Heart left ventricle (tissue), 16 donors: ENCODE results near the gene HELZ2. TPM values are rescaled to one million over a fixed set of nuclear protein-coding genes. Genes with fewer than 3 reads are reported as not detected.

Experiments used
- ATAC-seq, 4 donors: fragments of 200-7000 bp; cut with Tn5 transposase; one replicate each; pipeline ENCODE4 v1.9.1; 2020 to 2022; ENCODE audit warnings: moderate library complexity in 4 of 4, mild to moderate bottlenecking in 3 of 4, moderate number of reproducible peaks in 1 of 4
- DNase-seq, 5 donors: peaks; one replicate each; pipeline ENCODE4 v3.0.0-alpha.2; 2020
- H3K27ac ChIP-seq, 12 donors: fragments of 200-600 bp; sonication (generic) in 4 of 12; one replicate each; pipeline versions ENCODE4 v1.5.0 to v1.8.0; 2016 to 2022; ENCODE audit warnings: mild to moderate bottlenecking in 2 of 12
- H3K27me3 ChIP-seq, 9 donors: fragments of 200-600 bp; sonication (generic) in 2 of 9; one replicate each; pipeline versions ENCODE4 v1.5.1 to v1.8.0; 2016 to 2022; ENCODE audit warnings: mild to moderate bottlenecking in 3 of 9
- H3K36me3 ChIP-seq, 9 donors: fragments of 200-600 bp; sonication (generic) in 2 of 9; one replicate each; pipeline versions ENCODE4 v1.5.0 to v1.8.0; 2018 to 2022; ENCODE audit warnings: mild to moderate bottlenecking in 2 of 9
- H3K4me1 ChIP-seq, 12 donors: fragments of 200-600 bp; sonication (generic) in 4 of 12; one replicate each; pipeline versions ENCODE4 v1.5.0 to v1.8.0; 2016 to 2022; ENCODE audit warnings: mild to moderate bottlenecking in 3 of 12
- H3K4me3 ChIP-seq, 12 donors: fragments of 200-600 bp; sonication (generic) in 4 of 12; one replicate each; pipeline versions ENCODE4 v1.5.0 to v1.8.0; 2017 to 2022; ENCODE audit warnings: mild to moderate bottlenecking in 9 of 12, moderate library complexity in 4 of 12
- H3K9me3 ChIP-seq, 12 donors: fragments of 200-600 bp; sonication (generic) in 4 of 12; one replicate each; pipeline versions ENCODE4 v1.5.0 to v1.8.0; 2016 to 2022; ENCODE audit warnings: mild to moderate bottlenecking in 1 of 12
- POLR2A ChIP-seq, 2 donors: fragments of 450-650 bp; IDR thresholded peaks; one replicate each; pipeline ENCODE4 v1.6.1; 2017; ENCODE audit warnings: antibody characterized with exemption in 2 of 2, mild to moderate bottlenecking in 2 of 2, moderate library complexity in 2 of 2
- WGBS, 4 donors: extraction: QIAGEN DNeasy Blood & Tissue Kit in 2 of 4; methylation state at CpG; one replicate each; pipeline versions ENCODE4 v1.1.5 to v1.1.7; 2013 to 2018; 5-methylcytosine and 5-hydroxymethylcytosine counted together
- intact Hi-C, 10 donors: fragments of 100-400 bp; cut with DNase I; formaldehyde crosslinking; loops; one replicate each; pipeline versions ENCODE4 v1.11.1 to v1.14.2; 2022
- polyA plus RNA-seq, 2 donors: library from polyadenylated mRNA; stranded (reverse); fragments of 200-250 nt; gene quantifications; one replicate each; pipeline ENCODE4 v1.2.3, GENCODE V29; 2013
- total RNA-seq, 9 donors: library from RNA; depleted of rRNA in 2 of 9; stranded (reverse); fragments of >200 nt in 2 of 9; fragmentation: NEBNext Ultra II Directional in 3 of 9; extraction: Animal tissue kit (Norgen Biotek cat#: 25700) in 3 of 9; gene quantifications; one replicate each; pipeline versions ENCODE4 v1.1.0 to v1.2.4, GENCODE V29; 2016 to 2023
- TF ChIP-seq, protein P1 (sequence below), 12 donors: fragments of 200-600 bp; sonication (generic) in 4 of 12; IDR thresholded peaks; one replicate each; pipeline versions ENCODE4 v1.5.0 to v1.8.0; 2018 to 2022; ENCODE audit warnings: antibody characterized with exemption in 12 of 12, mild to moderate bottlenecking in 5 of 12
- donor health status: ischemic (EF 13 %, LVEDD 7.1; RV severe dilation, severe dysfunction).
- donor health status: healthy with polysubstance abuse.
- donor health status: DM: no; HTN: yes; CAD: no.
- donor health status: DM: no; HTN: no; CAD: no.
- donor health status: ischemic (EF 25% LVEDD 6.9; RV normal size, moderate dysfunction).
- donor health status: ischemic (EF 25% LVEDD 5.7; RV mildly dilated, moderate dysfunction).
- donor health status: healthy.
- donor health status: DM: yes; HTN: yes; CAD: no.
- donor health status: ischemic (EF 35%, LVEDD 5.7; RV mildly dilated, moderate dysfunction).
- donor health status: nonischemic (EF 11% LVEDD 7.7; RV severe dilation, severe dysfunction).
- donor health status: DM: yes; HTN: yes; CAD: no.
- donor health status: PGD.
- donor health status: ischemic (EF 29% LVEDD 5.4; RV normal size, mild dysfunction).
- donor health status: nonischemic (EF 23%, LVEDD 6.1; RV moderate dilation, normal function).

The HELZ2 gene
- total and polyA plus RNA-seq, 11 donors: 7.2 to 34.6 (median 20.2) TPM

DNA sequence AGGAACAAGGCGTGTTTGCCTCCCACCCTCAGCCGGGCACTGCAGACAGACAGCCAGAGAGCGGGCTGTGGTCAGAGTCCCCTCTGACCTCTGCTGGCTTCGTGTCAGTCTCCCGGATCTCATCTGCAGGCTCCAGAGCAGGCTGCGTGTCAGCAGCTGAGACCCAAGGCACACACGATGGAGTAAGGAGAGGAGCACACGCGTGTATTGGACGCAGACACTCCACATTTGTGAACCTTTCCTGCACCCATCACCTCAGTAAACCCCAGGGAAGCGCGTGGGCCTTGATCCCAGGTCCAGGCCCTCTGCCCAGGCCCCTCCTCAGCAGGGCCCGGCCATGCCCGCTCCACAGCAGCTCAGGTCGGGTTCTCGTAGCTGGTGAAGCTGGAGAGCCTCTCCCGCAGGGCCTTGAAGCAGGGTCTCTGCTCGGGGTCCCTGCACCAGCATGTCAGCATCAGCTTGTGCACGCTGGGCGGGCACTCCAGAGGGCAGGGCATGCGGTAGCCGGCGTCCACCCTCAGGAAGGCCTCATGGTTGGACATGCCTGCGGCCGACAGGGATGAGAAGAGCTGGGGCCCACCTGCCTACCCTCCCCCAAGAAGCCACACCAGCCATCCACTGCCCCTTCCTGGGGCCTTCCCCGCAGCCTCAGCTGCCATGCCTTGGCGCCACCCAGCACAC lies 44.7 kb downstream of the HELZ2 start:
- no peak overlapping the region for H3K4me3 ChIP-seq
- H3K27ac ChIP-seq: no peak overlapping the region
- WGBS, 4 donors: 80 to 87% (median 85%) methylated on average over 20 to 27 of the region's 27 CpGs
- intact Hi-C loops: loop anchor here in 1 of 10 donors (10.0 kb wide), 1 partner anchor 85 kb away; no protein-coding TSS in a partner anchor
- H3K27me3 ChIP-seq: peaks cover 0 to 12% (median 0%) of the 10 kb centered on the region in 9 donors
- no peaks in the 10 kb centered on the region for H3K36me3 ChIP-seq
- ATAC-seq: peak in 1 of 4 donors; percentile 12
- no peak for TF ChIP-seq POLR2A (IDR thresholded peaks at IDR 0.05)
- TF ChIP-seq, protein P1, sequence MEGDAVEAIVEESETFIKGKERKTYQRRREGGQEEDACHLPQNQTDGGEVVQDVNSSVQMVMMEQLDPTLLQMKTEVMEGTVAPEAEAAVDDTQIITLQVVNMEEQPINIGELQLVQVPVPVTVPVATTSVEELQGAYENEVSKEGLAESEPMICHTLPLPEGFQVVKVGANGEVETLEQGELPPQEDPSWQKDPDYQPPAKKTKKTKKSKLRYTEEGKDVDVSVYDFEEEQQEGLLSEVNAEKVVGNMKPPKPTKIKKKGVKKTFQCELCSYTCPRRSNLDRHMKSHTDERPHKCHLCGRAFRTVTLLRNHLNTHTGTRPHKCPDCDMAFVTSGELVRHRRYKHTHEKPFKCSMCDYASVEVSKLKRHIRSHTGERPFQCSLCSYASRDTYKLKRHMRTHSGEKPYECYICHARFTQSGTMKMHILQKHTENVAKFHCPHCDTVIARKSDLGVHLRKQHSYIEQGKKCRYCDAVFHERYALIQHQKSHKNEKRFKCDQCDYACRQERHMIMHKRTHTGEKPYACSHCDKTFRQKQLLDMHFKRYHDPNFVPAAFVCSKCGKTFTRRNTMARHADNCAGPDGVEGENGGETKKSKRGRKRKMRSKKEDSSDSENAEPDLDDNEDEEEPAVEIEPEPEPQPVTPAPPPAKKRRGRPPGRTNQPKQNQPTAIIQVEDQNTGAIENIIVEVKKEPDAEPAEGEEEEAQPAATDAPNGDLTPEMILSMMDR (IDR thresholded peaks at IDR 0.05): no peak
- no peaks in the 10 kb centered on the region for H3K4me1 ChIP-seq
- DNase-seq: peak in 3 of 5 donors; percentile 16 to 60 (median 30)
- no peaks in the 10 kb centered on the region for H3K9me3 ChIP-seq

DNA sequence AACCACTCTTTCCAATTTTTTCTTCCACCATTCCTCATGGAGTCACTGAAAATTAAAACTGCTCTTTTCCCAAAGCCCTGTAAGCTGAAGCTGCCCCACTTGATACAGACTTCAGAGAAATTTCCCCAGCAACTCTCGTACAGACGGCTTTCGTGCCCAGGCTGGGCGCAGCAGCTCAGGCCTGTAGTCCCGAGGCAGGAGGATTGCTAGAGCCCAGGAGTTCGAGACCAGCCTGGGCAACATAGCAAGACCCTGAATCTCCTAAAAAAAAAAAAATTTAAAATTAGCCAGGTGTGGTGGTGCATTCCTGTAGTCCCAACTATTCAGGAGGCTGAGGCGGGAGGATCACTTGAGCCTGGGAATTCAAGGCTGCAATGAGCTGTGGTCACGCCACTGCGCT lies 46.9 kb downstream of the HELZ2 start:
- TF ChIP-seq, protein P1 (IDR thresholded peaks at IDR 0.05): no peak
- TF ChIP-seq POLR2A (IDR thresholded peaks at IDR 0.05): no peak
- no peak for ATAC-seq
- peaks cover 0 to 15% (median 1%) of the 10 kb centered on the region in 9 donors for H3K36me3 ChIP-seq
- peaks cover 0 to 12% (median 5%) of the 10 kb centered on the region in 12 donors for H3K4me1 ChIP-seq
- H3K27ac ChIP-seq: no peak overlapping the region
- peak in 2 of 5 donors; percentile 10 to 19 for DNase-seq
- intact Hi-C loops: loop anchor here in 1 of 10 donors (10.0 kb wide), 1 partner anchor 82 kb away; no protein-coding TSS in a partner anchor
- H3K4me3 ChIP-seq: no peak overlapping the region
- H3K27me3 ChIP-seq: no peaks in the 10 kb centered on the region
- 87 to 91% (median 88%) methylated on average over 9 of the region's 9 CpGs for WGBS, 4 donors
- H3K9me3 ChIP-seq: peaks cover 0 to 9% (median 0%) of the 10 kb centered on the region in 12 donors

DNA sequence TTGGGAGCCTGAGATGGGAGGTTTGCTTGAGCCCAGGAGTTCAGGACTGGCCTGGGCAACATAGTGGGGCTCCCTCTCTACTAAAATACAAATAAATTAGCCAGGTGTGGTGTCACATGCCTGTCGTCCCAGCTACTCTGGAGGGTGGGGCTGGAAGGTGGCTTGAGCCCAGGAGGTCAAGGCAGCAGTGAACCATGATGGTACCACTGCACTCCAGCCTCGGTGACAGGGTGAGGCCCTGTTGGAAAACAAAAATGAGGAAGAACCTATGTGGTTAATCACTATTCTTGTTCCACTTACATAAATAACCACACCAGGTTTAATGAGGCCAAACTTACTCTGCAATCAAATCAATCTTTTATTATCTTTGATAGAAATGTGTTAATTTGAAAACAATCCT lies 48.1 kb downstream of the HELZ2 start:
- no peaks in the 10 kb centered on the region for H3K27me3 ChIP-seq
- no peak for TF ChIP-seq POLR2A (IDR thresholded peaks at IDR 0.05)
- TF ChIP-seq, protein P1 (IDR thresholded peaks at IDR 0.05): no peak
- H3K4me3 ChIP-seq: no peak overlapping the region
- H3K4me1 ChIP-seq: peaks cover 0 to 23% (median 16%) of the 10 kb centered on the region in 12 donors
- ATAC-seq: no peak
- peak in 3 of 5 donors; percentile 3 to 9 (median 9) for DNase-seq
- H3K27ac ChIP-seq: no peak overlapping the region
- intact Hi-C loops: loop anchor here in 1 of 10 donors (10.0 kb wide), 1 partner anchor 81 kb away; no protein-coding TSS in a partner anchor
- 30 to 44% (median 37%) methylated on average over 2 of the region's 2 CpGs for WGBS, 4 donors
- peaks cover 0 to 9% (median 0%) of the 10 kb centered on the region in 12 donors for H3K9me3 ChIP-seq
- H3K36me3 ChIP-seq: peaks cover 0 to 21% (median 2%) of the 10 kb centered on the region in 9 donors

DNA sequence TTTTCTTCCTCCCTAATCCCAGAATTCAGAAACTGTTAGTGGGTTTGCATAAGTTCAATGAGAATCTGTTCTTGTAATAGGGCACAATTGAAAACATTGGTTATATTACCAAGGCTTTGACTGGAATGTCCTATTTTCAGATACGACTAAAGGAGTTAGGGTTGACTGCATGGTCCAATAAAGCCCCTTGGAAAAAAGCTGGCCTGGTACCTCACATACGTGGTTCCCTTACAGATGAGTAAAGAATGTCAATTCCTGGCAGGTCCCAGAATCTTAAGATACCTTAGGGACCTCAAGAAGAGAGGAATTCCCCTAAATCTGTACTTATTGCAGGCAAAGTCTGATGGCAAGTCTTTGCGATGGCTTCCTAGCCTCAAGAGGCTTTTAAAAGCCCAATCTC lies 48.9 kb downstream of the HELZ2 start:
- no peak for ATAC-seq
- Histone ChIP-seq H3K27me3 (no peaks in the 10 kb centered on the region), H3K36me3 (peaks cover 0 to 21% (median 2%) of the 10 kb centered on the region in 9 donors), H3K4me3 (no peak overlapping the region), H3K4me1 (peaks cover 0 to 23% (median 16%) of the 10 kb centered on the region in 12 donors), H3K9me3 (peaks cover 0 to 9% (median 0%) of the 10 kb centered on the region in 12 donors), H3K27ac (no peak overlapping the region)
- no peak for DNase-seq
- TF ChIP-seq, protein P1 (IDR thresholded peaks at IDR 0.05): no peak
- TF ChIP-seq POLR2A (IDR thresholded peaks at IDR 0.05): no peak
- intact Hi-C loops: loop anchor here in 1 of 10 donors (10.0 kb wide), 1 partner anchor 80 kb away; no protein-coding TSS in a partner anchor
- WGBS, 4 donors: 64 to 73% (median 67%) methylated on average over 3 of the region's 3 CpGs
